DOHH2 (cell line): ENCODE data around the gene HIBADH.
A peak's percentile ranks its signal among the peaks of the same experiment; 100 is the strongest.

Experiments
- H3F3A ChIP-seq: fragments of 200-600 bp; sonication (generic), shearing (Covaris generic); 2 replicates; pipeline ENCODE4 v1.6.0; 2016; ENCODE audit warnings: antibody characterized with exemption, mild to moderate bottlenecking; ENCODE audit not compliant: control insufficient read depth, insufficient read depth
- H3K27ac ChIP-seq: fragments of 200-600 bp; sonication (generic); 2 replicates; pipeline ENCODE4 v1.5.1; 2014; ENCODE audit warnings: low read depth, mild to moderate bottlenecking, low read length, moderate library complexity
- H3K27me3 ChIP-seq: fragments of 200-600 bp; sonication (generic); 2 replicates; pipeline ENCODE4 v1.6.1; 2014; ENCODE audit warnings: mild to moderate bottlenecking, low read length, mixed read lengths; ENCODE audit not compliant: control insufficient read depth
- H3K36me3 ChIP-seq: fragments of 200-600 bp; sonication (generic); 2 replicates; pipeline ENCODE4 v1.6.1; 2014; ENCODE audit warnings: mild to moderate bottlenecking, low read length, moderate library complexity, mixed read lengths; ENCODE audit not compliant: control insufficient read depth
- H3K4me1 ChIP-seq: fragments of 200-600 bp; sonication (generic); 2 replicates; pipeline ENCODE4 v1.6.1; 2014; ENCODE audit warnings: mild to moderate bottlenecking, low read length, mixed read lengths; ENCODE audit not compliant: control insufficient read depth
- H3K4me2 ChIP-seq: fragments of 200-600 bp; sonication (generic); 2 replicates; pipeline ENCODE4 v1.6.0; 2014; ENCODE audit warnings: mild to moderate bottlenecking, low read length, moderate library complexity
- H3K4me3 ChIP-seq: fragments of 200-600 bp; sonication (generic); 2 replicates; pipeline ENCODE4 v1.5.1; 2014; ENCODE audit warnings: mild to moderate bottlenecking, low read length, mixed read lengths
- H3K79me2 ChIP-seq: fragments of 200-600 bp; sonication (generic); 2 replicates; pipeline ENCODE4 v1.6.1; 2014; ENCODE audit warnings: mild to moderate bottlenecking, low read length, mixed read lengths; ENCODE audit not compliant: control insufficient read depth
- H3K9me2 ChIP-seq: fragments of 200-600 bp; sonication (generic); replicated peaks from 2 replicates; pipeline ENCODE4 v1.6.1; 2014; ENCODE audit warnings: mild to moderate bottlenecking, low read length, mixed read lengths; ENCODE audit not compliant: control insufficient read depth
- H3K9me3 ChIP-seq: fragments of 200-600 bp; sonication (generic); 2 replicates; pipeline ENCODE4 v1.6.1; 2014; ENCODE audit warnings: antibody characterized with exemption, low read length, mixed read lengths; ENCODE audit not compliant: control insufficient read depth, insufficient read depth
- H4K20me1 ChIP-seq: fragments of 200-600 bp; sonication (generic); 2 replicates; pipeline ENCODE4 v1.6.0; 2014; ENCODE audit warnings: low read depth, mild to moderate bottlenecking, antibody characterized with exemption, low read length, moderate library complexity; ENCODE audit not compliant: control insufficient read depth, insufficient read depth
- EZH2phosphoT487 ChIP-seq: fragments of 200-600 bp; sonication (generic); IDR thresholded peaks from 2 replicates; pipeline ENCODE4 v1.6.1; 2017; ENCODE audit warnings: borderline replicate concordance, mild to moderate bottlenecking, antibody characterized with exemption, low read length, moderate library complexity, mixed read lengths
- TF ChIP-seq, protein P1 (sequence below): fragments of 200-600 bp; sonication (generic); IDR thresholded peaks from one replicate; pipeline ENCODE4 v1.5.1; 2014; ENCODE audit warnings: antibody characterized with exemption, mild to moderate bottlenecking, low read depth, low read length; ENCODE audit not compliant: poor library complexity, severe bottlenecking

Gene HIBADH

DNA sequence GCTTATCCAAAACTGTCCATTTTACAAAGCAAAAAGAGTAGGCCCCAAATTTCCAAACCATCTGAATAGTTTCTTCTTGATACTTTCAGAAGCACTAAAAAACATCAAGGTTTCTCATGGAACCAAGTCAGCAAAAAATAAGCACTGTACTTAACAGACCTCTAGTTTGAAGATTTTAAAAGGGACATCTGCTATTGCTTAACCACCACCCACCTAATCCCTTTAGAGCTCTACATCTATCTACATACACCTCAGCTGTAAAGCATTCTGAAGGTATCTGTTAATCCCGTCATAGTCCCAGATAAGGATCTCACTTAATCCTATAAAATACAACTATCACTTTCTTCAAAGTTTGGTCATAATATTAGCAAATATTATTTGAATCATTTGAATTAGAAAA lies 72.3 kb downstream of the HIBADH start:
- H3K36me3 ChIP-seq = no peaks in the 10 kb centered on the region
- H3K79me2 ChIP-seq = no peaks in the 10 kb centered on the region
- peaks cover 9% of the 10 kb centered on the region for H3F3A ChIP-seq
- TF ChIP-seq EZH2phosphoT487 = no peak
- TF ChIP-seq, protein P1, sequence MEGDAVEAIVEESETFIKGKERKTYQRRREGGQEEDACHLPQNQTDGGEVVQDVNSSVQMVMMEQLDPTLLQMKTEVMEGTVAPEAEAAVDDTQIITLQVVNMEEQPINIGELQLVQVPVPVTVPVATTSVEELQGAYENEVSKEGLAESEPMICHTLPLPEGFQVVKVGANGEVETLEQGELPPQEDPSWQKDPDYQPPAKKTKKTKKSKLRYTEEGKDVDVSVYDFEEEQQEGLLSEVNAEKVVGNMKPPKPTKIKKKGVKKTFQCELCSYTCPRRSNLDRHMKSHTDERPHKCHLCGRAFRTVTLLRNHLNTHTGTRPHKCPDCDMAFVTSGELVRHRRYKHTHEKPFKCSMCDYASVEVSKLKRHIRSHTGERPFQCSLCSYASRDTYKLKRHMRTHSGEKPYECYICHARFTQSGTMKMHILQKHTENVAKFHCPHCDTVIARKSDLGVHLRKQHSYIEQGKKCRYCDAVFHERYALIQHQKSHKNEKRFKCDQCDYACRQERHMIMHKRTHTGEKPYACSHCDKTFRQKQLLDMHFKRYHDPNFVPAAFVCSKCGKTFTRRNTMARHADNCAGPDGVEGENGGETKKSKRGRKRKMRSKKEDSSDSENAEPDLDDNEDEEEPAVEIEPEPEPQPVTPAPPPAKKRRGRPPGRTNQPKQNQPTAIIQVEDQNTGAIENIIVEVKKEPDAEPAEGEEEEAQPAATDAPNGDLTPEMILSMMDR = no peak
- no peak overlapping the region for H3K27ac ChIP-seq
- no peaks in the 10 kb centered on the region for H3K27me3 ChIP-seq
- H3K4me1 ChIP-seq = peaks cover 24% of the 10 kb centered on the region
- H3K9me2 ChIP-seq = no peaks in the 10 kb centered on the region
- 0 out of 2 replicates have a peak, but pooled peaks cover 4% of the 10 kb centered on the region for H4K20me1 ChIP-seq
- H3K4me2 ChIP-seq = no peak overlapping the region
- H3K4me3 ChIP-seq = no peak overlapping the region
- H3K9me3 ChIP-seq = no peaks in the 10 kb centered on the region

DNA sequence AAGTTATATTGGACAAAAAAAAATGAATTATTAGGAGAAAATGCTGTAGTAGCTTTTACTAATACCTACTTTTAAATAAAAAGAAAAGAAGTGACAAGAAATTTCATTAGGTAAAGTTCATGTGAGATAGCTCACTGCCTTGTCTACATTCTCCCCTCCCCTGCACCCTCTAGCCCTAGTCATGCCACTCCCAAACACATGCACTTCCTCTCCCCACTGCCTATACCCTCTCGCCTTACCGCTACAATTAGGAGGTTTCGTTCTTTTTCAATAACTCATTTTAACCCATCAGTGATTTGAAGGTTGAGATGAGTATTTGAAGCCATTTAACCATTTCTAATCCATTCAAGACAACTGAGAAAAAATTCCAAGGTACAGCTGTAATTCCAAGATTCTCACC lies 75.3 kb downstream of the HIBADH start:
- peak overlapping the region; percentile 16 for H3K27ac ChIP-seq
- H3K4me3 ChIP-seq = peak overlapping the region; percentile 62
- no peaks in the 10 kb centered on the region for H3K9me2 ChIP-seq
- peaks cover 24% of the 10 kb centered on the region for H3K4me1 ChIP-seq
- H3K9me3 ChIP-seq = no peaks in the 10 kb centered on the region
- H4K20me1 ChIP-seq = 0 out of 2 replicates have a peak, but pooled peaks cover 4% of the 10 kb centered on the region
- peaks cover 9% of the 10 kb centered on the region for H3F3A ChIP-seq
- TF ChIP-seq EZH2phosphoT487 = no peak
- TF ChIP-seq, protein P1 = no peak
- H3K27me3 ChIP-seq = no peaks in the 10 kb centered on the region
- no peaks in the 10 kb centered on the region for H3K36me3 ChIP-seq
- H3K4me2 ChIP-seq = peak overlapping the region; percentile 78
- no peaks in the 10 kb centered on the region for H3K79me2 ChIP-seq

DNA sequence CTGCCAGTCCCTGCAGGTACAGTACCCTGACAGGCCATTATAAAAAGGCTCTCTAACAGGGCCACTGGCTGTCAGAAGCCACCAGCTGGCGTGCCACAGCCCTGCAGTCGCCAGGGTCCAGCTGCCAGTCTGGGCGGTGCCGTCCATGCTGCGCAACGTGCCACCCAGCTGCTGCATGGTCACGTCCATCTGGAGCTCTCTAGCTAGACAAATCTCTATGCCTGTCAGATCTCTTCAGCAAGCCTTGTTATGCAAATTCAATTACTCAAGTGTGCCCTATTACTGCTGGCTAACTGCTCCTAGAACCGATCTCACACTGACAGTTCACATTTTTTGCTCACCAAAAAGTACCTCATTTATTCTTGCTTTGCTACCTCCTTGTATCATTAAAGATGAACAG lies 75.9 kb downstream of the HIBADH start:
- Histone ChIP-seq H3K9me3 (no peaks in the 10 kb centered on the region), H4K20me1 (0 out of 2 replicates have a peak, but pooled peaks cover 3% of the 10 kb centered on the region), H3K4me1 (peaks cover 24% of the 10 kb centered on the region), H3K4me3 (peak overlapping the region; percentile 62), H3K9me2 (no peaks in the 10 kb centered on the region), H3K4me2 (peak overlapping the region; percentile 78), H3K27ac (peak overlapping the region; percentile 16), H3K27me3 (no peaks in the 10 kb centered on the region), H3F3A (peaks cover 9% of the 10 kb centered on the region), H3K36me3 (no peaks in the 10 kb centered on the region), H3K79me2 (no peaks in the 10 kb centered on the region)
- TF ChIP-seq EZH2phosphoT487 = no peak
- TF ChIP-seq, protein P1 = peak; percentile 35
